ENCODE measurements around the gene SLC2A4RG.

Gene SLC2A4RG

DNA sequence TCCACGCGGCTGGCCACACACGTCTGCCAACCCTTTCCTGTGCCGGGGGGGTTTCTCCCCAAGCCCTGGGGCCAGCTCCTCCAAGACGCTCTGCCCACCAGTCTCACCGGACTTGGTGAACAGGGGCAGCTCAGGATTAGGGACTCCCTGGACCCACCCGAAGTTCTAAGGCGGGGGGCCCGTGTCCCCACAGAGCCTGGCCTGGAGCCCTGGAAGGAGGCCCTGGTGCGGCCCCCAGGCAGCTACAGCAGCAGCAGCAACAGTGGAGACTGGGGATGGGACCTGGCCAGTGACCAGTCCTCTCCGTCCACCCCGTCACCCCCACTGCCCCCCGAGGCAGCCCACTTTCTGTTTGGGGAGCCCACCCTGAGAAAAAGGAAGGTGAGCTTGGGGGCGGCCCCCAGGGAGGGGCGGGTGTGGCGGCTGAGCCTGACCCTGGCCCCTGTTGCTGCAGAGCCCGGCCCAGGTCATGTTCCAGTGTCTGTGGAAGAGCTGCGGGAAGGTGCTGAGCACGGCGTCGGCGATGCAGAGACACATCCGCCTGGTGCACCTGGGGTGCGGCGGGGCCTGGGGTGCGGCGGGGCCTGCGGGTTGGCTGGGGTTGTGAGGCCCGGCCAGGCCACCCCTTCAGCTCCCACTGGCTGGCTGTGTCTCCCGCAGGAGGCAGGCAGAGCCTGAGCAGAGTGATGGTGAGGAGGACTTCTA, 2.3 kb downstream of the SLC2A4RG start:
- DNase-seq, result no peak

DNA sequence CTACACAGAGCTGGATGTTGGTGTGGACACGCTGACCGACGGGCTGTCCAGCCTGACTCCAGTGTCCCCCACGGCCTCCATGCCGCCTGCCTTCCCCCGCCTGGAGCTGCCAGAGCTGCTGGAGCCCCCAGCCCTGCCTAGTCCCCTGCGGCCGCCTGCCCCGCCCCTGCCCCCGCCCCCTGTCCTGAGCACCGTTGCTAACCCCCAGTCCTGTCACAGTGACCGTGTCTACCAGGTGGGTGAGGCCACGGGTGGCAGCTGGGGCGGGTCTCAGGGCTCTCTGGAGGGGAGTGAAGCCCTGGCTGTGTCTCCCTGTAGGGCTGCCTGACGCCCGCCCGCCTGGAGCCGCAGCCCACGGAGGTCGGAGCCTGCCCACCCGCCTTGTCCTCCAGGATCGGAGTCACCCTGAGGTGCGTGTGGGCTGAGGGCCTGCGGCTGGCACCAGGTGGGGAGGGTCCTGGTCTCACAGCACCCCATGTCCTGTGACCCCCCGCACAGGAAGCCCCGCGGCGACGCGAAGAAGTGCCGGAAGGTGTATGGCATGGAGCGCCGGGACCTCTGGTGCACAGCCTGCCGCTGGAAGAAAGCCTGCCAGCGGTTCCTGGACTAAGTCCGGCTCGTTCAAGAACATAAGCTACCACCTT, 2.9 kb downstream of the SLC2A4RG start:
- no peak for DNase-seq

DNA sequence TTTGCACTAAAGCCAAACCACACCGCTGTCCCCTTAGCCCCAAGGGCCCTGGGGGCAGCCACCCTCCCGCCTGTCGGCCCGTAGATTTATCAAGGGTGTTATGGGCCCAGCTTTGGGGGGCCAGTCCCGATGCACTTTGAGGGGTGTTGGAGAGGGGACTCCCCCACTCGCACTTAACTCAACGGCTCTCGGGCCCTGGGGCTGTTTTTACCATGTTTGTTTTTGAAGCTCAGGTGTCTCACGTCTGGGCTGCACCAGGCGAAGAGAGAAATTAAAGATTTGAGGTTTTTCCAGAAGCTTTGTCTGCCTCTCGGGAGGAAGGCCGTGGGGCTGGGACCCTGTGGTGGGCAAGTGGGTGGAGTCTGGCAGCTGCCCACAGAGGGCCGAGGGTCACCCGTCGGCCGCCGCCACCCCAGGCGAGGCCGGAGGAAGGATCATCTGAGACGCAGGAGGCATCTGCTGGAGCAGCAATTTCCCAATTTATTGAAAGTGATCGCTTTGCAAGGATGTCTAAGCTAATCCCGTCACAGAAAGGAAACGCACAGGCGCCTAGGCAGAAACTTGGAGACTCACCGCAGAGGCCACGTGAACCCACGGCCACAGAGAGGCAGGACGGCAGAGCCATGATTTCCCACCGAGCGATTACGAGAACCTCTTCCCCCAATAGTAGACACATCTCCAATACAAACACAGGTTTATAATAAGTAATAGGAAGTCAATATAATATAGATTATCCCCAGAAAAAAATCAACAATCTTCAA, 3.8 kb downstream of the SLC2A4RG start:
- DNase-seq, result no peak

DNA sequence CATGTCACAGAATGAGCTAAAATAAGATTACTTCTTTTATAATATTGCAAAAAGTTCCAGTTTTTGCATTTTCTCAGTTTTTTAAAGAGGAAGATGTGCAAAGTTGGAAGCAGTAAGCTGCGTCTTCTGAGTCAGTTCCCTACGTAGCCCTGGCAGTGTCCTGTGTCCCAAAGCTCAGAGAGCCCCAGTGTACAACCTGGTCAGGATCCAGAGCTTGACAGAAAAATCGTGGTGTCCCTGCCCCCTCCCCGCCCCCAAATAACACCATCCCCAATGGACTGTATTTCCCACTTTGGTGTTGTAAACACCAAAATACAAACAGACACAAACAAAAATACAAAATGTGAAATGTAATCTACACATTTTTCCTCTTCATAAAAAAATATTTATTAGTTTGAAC, 4.6 kb downstream of the SLC2A4RG start:
- no peak for DNase-seq

DNA sequence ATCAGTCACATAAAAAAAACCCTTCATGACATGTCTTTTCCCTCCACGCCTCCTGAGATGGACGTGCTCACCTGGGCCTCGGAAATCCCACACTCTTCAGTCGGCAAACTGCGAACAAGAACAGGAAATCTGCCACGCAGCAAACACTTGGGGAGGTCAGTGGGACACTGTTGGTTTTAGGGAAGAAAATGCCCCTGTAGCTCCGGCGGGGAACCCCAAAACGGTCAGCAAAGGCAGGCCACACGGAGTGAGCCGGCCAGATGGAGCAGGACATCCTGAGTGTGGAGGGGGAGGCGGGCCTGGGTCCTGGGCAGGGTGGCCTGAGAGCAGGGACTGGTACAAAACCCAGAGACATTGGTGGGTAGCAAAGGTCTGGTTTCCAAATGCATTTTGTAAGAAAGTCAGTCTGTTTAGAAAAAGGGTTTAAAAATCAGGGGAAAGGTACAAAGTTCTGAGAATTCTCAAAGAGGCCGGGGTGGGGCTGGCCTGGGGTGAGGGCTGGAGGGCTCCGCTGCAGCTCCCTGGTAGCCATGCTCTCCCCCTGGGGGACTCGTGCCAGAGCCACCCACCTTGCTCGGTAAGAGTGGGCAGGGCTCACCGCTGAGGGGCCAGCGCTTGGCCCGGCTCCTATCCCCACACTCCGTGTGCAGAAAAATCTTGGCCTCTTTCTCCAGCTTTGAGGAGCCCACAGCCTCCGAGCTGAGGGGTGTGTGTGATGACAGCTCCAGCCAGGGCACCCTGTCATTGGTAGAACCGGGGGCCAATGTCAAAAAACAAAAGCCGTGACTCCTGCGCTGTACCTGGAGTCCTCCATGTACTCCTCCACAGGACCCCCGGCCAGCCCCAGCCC, 5.2 kb downstream of the SLC2A4RG start:
- no peak for DNase-seq

DNA sequence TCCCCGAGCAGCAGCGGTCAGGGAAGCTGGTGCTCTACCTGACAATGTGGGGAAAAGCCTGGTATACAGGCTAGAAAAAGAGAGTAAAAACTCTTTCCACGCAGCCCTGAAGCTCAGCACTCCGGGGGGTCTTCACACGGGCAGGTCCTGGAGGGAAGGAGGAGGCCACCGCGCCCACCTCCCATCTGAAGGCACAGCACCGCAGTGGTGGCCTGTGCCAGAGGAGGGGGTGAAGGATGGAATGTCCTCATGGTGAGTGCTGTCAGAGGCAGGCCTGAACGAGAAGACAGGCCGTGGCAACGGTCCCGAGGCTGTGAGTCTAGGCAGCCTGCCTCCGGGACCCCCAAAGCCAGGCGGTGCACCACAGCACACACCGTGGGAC, 5.8 kb downstream of the SLC2A4RG start:
- DNase-seq, result no peak

DNA sequence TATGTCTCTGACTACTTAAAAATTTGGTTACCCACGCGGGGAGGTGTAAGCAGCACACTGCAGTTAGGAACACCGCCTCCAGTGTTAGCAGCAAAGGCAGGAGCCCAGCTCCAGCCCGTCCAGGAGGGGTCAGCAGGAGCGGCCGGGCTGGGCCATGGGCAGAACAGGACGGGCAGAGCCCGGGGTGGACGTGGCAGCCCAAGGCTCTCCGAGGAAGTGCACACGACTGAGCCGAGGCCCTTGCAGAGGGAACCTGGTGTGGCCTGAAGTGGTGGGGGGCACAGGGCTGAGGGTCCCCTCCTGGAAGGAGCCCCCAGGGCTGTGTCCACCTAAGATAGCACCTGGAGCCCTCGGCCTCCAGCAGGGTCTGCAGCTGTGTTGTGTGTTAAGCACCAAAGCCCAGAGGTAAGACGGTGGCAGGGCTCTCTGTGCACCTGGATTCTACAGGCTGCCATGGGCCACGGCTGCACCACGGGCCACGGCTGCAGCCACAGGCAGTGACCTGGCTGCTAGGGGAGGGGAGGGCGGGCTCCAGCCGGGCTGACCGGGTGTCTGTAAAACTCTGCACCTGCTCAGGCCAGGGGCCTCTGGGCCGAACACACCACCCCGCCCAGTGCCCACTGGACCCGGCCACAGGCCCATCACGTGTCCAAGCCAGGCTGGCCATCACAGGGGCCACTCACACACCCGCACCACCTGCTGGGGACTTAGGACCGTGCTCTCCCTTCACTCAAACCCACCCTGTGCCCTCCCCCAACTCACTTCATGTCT, 6.6 kb downstream of the SLC2A4RG start:
- no peak for DNase-seq

DNA sequence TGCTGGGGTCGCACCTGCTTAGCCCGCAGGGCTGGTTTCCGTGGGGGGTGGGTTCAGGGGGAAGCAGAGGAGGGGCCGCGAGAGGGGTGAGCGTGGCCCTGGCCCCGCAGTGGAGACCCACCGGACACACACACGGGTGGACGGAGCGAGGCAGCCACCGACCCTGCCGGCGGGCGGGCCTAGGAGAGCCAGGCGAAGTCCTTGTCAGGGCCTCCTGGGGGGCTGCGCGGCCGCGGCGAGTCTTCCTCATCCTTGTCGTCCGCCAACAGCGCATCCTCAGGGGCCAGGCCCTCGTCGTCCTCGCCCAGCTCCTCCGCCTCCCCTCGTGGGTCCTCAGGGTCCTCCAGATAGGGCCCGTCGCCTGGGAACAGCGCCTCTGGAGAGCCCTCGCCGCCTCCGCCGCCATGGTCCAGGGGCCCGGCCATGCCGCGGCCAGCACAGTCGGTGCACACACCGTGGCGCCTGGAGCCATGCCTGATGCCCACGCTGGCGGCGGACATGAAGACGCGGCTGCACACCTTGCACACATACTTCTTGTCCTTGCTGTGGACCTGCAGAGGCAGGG, 7.3 kb downstream of the SLC2A4RG start:
- DNase-seq, result no peak

DNA sequence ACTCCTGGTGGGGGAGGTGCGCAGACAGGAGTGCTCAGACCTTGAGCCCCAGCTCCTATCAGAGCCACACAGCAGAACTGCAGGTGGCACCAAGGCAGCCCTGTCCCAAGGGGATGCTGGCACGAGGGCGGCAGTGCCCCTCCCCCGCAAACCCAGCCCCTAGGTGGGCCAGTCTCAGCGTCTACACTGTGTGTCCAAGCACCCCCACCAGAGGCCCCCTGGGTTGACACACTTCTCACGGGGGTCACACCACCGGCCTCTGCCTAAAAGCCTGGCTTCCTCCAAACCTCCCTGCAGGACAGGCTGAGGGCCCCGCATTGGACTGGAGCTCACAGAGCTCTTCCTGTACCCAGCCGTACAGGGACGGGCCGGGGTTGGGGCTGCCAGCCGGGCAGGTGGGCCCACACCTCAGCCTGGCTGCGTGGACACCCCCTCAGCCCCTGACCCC, 8.1 kb downstream of the SLC2A4RG start:
- DNase-seq, result no peak

DNA sequence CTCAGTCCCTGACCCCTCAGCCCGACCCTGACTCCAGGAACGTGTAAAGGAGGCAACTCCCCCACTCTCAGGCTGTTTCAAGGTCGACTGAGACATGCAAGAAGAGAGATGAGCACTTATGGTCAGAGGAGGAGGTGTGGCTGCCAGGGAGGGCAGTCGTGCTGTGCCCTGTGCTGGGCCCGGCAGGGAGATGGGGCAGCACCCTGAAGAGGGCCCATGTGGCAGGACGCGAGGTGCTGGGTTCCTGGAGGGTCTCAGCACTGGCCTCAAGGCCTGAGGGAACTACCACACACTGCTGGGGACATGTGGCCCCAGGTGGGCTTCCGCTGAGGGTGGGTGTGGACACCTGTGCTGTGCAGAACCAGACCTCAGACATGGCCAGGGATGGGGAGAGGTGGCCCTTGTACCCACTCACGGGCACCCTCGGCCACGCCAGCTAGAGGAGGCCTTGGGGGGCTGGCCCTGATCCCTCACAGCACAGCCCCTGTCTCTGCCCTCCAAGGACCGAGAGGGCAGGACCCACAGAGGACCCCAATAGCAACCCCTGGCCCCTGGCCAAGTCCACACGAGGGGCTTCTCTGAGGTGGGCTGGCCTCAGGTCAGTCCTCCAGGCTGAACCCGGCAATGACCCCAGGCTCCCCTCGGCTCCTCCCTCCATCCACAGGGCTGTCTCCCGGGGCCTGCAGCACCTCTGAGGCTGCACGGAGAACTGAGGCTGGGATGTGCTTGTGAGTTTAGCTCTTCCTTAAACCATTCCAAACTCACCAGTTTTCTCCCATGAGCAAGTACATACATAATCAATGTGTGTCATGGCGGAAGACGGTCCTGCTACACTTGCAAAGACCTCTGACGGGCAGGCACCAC, 8.7 kb downstream of the SLC2A4RG start:
- no peak for DNase-seq

DNA sequence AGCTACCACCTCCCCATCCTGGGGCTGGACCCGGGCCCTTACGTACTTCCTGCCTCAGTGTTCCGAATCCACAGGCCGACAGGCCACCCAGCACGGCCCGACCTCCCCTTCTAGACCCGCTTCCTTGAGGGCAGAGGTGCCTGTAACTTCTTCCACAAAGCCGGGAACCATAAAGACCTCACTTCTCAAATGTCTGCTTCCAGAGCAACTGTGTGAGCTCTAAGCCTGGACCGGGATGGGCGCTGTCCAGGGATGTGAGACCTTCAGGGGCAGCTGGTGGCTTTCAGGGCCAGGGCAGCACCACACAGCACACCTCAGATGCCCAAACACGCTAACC, 9.3 kb downstream of the SLC2A4RG start:
- DNase-seq, result no peak

DNA sequence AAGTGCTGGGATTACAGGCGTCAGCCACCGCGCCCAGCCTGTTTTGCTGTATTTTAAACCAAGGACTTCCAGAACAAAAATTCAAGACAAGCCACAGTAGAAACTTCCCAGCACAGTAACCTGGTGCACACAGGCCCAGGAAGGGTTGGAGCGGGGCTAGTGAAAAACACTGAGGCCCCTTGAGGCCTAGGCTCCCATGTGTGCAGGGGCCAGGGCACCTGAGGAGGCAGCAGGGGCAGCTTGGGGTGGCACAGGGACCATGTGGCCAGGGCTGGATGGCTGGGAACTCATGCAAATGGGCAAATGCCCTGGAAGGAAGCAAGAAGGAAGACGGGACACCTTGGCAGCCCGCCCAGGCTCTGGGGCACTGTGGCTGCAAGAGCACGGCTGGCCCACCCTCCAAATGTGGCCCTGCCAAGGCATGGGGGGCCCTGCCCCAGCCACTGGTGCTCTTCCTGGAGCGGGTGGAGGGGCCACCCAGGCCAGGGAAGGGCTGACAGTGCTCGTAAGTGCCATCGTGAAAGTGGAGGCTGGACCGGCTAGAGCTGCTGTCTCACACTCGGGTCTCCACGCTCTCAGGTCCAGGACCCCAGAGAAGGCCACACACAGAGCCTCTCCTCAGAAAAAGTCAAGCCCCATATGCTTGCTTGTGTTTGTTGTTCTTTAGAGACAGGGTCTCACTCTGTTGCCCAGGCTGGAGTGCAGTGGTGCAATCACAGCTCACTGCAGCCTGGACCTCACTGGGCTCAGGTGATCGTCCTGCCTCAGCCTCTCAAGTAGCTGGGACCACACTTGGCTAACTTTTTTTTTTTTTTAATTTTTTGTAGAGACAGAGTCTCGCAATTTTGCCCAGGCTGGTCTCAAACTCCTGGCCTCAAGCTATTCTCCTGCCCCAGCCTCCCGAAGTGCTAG, 10.3 kb downstream of the SLC2A4RG start:
- DNase-seq, result no peak

DNA sequence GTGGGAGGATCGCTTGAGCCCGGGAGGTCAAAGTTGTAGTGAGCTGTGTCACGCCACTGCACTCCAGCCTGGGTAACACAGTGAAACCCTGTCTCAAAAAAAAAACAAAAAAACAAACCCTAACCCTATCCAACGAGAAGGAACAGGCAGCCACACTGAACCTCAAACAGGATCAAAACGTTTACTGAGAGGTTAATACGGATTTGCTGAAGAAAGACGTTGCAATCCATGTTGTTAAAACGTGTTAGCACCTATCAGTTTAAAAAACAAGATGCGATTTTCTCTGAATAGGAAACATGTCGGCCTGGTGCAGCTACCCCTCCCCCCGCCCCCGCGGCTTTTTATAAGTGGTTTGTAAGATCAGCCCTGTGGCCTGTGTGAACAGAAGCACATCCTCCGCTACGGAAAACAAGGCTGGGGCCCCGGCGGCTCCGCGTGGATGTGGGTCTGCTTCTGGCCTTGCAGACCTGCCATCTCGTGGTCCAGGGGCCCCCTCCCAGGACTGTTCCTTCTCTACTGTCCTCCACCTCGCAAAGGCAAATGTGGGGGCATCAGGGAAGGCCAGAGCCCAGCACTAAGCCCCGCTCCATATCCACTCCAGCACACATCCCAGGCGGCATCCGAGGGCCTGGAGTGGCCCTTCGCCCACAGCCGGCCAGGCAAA, 11.4 kb downstream of the SLC2A4RG start:
- DNase-seq, result no peak

DNA sequence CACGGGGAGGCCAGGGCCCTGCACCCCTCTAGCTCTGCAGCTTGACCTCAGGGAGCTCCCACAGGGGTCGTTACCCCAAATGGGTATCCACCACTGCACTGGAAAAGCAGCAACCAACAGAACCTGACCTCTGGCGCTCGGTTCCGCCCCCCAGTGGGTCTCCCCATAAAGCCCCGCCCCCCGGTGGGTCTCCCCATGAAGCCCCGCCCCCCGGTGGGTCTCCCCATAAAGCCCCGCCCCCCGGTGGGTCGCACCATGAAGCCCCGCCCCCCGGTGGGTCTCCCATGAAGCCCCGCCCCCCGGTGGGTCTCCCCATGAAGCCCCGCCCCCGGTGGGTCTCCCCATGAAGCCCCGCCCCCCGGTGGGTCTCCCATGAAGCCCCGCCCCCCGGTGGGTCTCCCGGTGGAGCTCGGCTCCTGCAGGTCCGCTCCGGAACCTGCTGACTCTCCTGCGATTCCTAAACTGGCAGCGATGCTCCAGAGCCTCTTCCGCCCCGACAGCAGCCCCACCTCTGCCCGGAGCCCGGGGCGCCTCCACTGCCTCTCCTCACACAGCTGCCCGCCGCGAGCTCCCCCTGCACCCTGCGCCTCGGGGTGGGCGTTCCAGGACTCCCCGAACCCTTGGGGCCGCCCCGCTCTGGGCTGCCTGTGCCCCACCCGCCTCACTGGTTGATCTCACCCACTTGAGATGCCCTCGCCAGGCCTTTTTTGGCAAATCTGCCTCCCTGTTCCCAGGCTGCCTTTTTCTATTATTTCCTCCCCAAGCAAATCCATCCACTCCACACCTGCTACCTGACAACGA, 12.1 kb downstream of the SLC2A4RG start:
- no peak for DNase-seq

DNA sequence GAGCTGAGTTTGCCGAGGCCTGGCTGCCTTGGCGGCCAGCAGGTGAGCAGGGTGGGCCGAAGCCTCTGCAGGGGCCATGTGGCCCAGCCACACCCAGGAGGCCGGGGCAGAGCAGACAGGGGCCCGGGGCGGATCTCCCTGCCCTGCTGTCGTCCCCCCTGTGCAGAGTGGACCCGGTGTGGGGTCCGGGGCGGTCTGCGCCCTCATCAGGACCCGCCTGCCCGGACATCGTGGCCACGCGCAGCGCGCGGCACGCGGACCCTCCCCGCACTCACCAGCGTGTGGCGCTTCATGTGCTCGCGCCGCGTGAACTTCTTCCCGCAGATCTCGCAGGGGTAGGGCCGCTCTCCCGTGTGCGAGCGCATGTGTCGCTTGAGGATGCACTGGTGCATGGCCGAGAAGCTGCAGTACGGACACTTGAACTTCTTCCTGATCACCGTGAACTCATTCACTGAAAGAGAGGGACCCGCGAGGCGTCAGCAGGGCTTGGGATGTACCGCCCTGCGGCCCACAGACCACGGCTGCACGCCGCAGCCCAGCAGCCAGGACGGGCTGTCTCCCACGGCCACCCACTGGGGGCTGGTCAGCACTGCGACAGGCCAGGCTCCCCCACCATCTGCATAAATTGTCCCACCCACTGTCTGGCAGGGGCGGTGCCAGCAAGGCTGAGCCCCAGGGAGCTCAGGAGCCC, 13.0 kb downstream of the SLC2A4RG start:
- DNase-seq, result no peak

DNA sequence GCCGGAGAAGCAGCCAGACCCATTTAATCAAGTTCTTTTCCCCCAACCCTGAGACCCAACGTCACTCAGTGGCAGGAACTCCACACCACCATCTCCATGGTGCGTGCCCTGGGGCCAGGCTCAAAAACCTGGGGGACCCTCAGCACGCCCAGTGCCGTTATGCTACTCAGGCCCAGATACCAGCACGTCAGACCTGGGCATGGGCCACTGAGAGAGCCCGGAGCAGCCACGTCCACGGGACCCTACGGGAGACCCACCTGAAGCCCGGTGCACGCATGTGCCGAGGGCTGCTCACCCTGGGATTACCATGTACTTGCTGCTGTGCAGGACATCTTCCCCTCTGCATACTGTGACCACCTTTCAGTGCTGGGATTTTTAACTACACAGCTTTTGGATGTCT, 13.8 kb downstream of the SLC2A4RG start:
- DNase-seq, result no peak

DNA sequence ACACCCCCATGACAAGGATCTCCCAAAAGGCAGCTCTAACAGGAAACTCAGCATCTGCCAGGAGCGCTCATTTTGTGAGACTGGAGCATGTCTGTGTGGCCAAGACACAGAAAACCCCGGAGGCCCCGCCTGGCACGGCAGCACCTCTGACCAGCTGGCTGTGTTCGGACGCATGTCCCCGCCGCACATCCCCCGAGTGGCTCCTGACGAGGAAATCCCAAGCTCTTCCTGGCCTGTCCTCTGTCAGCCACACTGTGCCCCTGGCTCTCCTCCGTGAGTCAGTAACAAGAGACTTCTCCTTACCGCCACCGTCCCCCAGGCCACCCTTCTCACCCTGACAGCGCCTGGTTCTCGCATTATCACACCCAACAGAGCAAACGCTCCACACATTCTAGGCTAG, 14.4 kb downstream of the SLC2A4RG start:
- DNase-seq, result no peak
